Upper lobe of right lung (tissue), 1 donor: ENCODE data around the gene SLC22A13. TPM values are rescaled to one million over a fixed set of nuclear protein-coding genes. Genes with fewer than 3 reads are reported as not detected.
"Not testable (repeated sequence)": the region's sequence is repeated elsewhere in the genome, so short reads cannot be mapped to it uniquely, and the experiment has no call there.

ENCODE experiments used
- ATAC-seq: fragments of 200-7000 bp; cut with Tn5 transposase; one replicate; pipeline ENCODE4 v1.9.1; 2020; ENCODE audit warnings: mild to moderate bottlenecking, moderate library complexity
- DNase-seq: peaks from one replicate; pipeline ENCODE4 v3.0.0-alpha.2; 2020
- H3K27ac ChIP-seq: fragments of 200-600 bp; one replicate; pipeline ENCODE4 v1.8.0; 2022
- H3K27me3 ChIP-seq: fragments of 200-600 bp; one replicate; pipeline ENCODE4 v1.8.0; 2022; ENCODE audit warnings: mild to moderate bottlenecking
- H3K36me3 ChIP-seq: fragments of 200-600 bp; one replicate; pipeline ENCODE4 v1.8.0; 2022
- H3K4me1 ChIP-seq: fragments of 200-600 bp; one replicate; pipeline ENCODE4 v1.8.0; 2022
- H3K4me3 ChIP-seq: fragments of 200-600 bp; one replicate; pipeline ENCODE4 v1.8.0; 2022; ENCODE audit warnings: mild to moderate bottlenecking
- H3K9me3 ChIP-seq: fragments of 200-600 bp; one replicate; pipeline ENCODE4 v1.8.0; 2022
- CTCF ChIP-seq: fragments of 200-600 bp; IDR thresholded peaks from one replicate; pipeline ENCODE4 v1.8.0; 2022; ENCODE audit warnings: antibody characterized with exemption
- intact Hi-C: fragments of 100-400 bp; cut with DNase I; formaldehyde crosslinking; loops from one replicate; pipeline ENCODE4 v1.11.0; 2022
- total RNA-seq: library from RNA; stranded (reverse); fragmentation: NEBNext Ultra II Directional; extraction: Animal tissue kit (Norgen Biotek cat#: 25700); gene quantifications from one replicate; pipeline ENCODE4 v1.2.1, GENCODE V29; 2021
- donor health status: DM: no; HTN: yes; CAD: no; lungs with severe emphysema.

SLC22A13 gene
- total RNA-seq, 1 donor from 2014 or later: 0.41 TPM

- Histone ChIP-seq H3K4me1 (no peaks in the 10 kb centered on the region), H3K27me3 (no peaks in the 10 kb centered on the region), H3K36me3 (peaks cover 47% of the 10 kb centered on the region), H3K4me3 (no peak overlapping the region), H3K9me3 (no peaks in the 10 kb centered on the region), H3K27ac (no peak overlapping the region)
- intact Hi-C loops: no loop called here
- TF ChIP-seq CTCF: no peak
- DNase-seq (no peak), ATAC-seq (no peak)
Measured at GRCh38 chr3:38226273-38226672, 39.3 kb upstream of the SLC22A13 start.

- no peaks in the 10 kb centered on the region for H3K4me1 ChIP-seq
- TF ChIP-seq CTCF: no peak
- peaks cover 49% of the 10 kb centered on the region for H3K36me3 ChIP-seq
- no peaks in the 10 kb centered on the region for H3K9me3 ChIP-seq
- DNase-seq (no peak), ATAC-seq (peak; percentile 81)
- no peak overlapping the region for H3K27ac ChIP-seq
- H3K27me3 ChIP-seq: no peaks in the 10 kb centered on the region
- intact Hi-C loops: no loop called here
- H3K4me3 ChIP-seq: no peak overlapping the region
Measured at GRCh38 chr3:38227989-38228388, 37.6 kb upstream of the SLC22A13 start.

- no peak for TF ChIP-seq CTCF
- Histone ChIP-seq H3K4me3 (no peak overlapping the region), H3K4me1 (no peaks in the 10 kb centered on the region), H3K27me3 (no peaks in the 10 kb centered on the region), H3K36me3 (peaks cover 43% of the 10 kb centered on the region), H3K9me3 (no peaks in the 10 kb centered on the region), H3K27ac (no peak overlapping the region)
- intact Hi-C loops: no loop called here
- DNase-seq (no peak), ATAC-seq (no peak)
Measured at GRCh38 chr3:38229036-38229435, 36.6 kb upstream of the SLC22A13 start.

GRCh38 chr3:38232701-38233100, 32.9 kb upstream of the SLC22A13 start:
- Histone ChIP-seq H3K36me3 (peaks cover 24% of the 10 kb centered on the region), H3K4me3 (no peak overlapping the region), H3K4me1 (no peaks in the 10 kb centered on the region), H3K9me3 (no peaks in the 10 kb centered on the region), H3K27me3 (no peaks in the 10 kb centered on the region), H3K27ac (no peak overlapping the region)
- intact Hi-C loops: no loop called here
- DNase-seq (no peak), ATAC-seq (no peak)
- no peak for TF ChIP-seq CTCF

- Histone ChIP-seq H3K27ac (no peak overlapping the region), H3K4me3 (no peak overlapping the region), H3K4me1 (no peaks in the 10 kb centered on the region), H3K36me3 (peaks cover 24% of the 10 kb centered on the region), H3K9me3 (no peaks in the 10 kb centered on the region), H3K27me3 (no peaks in the 10 kb centered on the region)
- intact Hi-C loops: no loop called here
- TF ChIP-seq CTCF: no peak
- ATAC-seq: no peak
- no peak for DNase-seq
Measured at GRCh38 chr3:38235466-38235865, 30.1 kb upstream of the SLC22A13 start.

GRCh38 chr3:38238416-38239008, 27.1 kb upstream of the SLC22A13 start:
- Histone ChIP-seq H3K9me3 (no peaks in the 10 kb centered on the region), H3K4me1 (no peaks in the 10 kb centered on the region), H3K36me3 (peaks cover 19% of the 10 kb centered on the region), H3K27ac (no peak overlapping the region), H3K4me3 (no peak overlapping the region), H3K27me3 (no peaks in the 10 kb centered on the region)
- intact Hi-C loops: no loop called here
- DNase-seq (no peak), ATAC-seq (no peak)
- TF ChIP-seq CTCF: no peak

- H3K27me3 ChIP-seq, DNase-seq, intact Hi-C loops, H3K9me3 ChIP-seq, H3K4me1 ChIP-seq, H3K4me3 ChIP-seq, H3K27ac ChIP-seq, ATAC-seq: not testable (repeated sequence)
- peaks cover 31% of the 10 kb centered on the region for H3K36me3 ChIP-seq
Measured at GRCh38 chr3:38242812-38243211, 22.8 kb upstream of the SLC22A13 start.
